ENCODE measurements around the gene SREK1IP1.
"Not testable (repeated sequence)": the region's sequence is repeated elsewhere in the genome, so short reads cannot be mapped to it uniquely, and the experiment has no call there.

SREK1IP1 gene

DNA sequence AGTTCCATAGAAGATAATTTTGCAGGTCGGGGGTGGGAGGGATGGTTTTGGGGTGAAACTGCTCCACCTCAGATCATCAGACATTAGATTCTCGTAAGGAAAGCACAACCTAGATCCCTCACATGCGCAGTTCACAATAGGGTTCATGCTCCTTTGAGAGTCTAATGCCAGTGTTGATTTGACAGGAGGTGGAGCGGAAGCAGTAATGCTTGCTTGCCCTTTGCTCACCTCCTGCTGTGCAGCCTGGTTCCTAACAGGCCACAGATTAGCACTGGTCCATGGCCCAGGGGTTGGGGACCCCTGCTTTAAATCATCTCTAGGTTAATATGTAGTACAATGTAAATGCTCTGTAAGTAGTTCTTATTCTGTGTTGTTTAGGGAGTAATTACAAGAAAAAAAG is 67.7 kb downstream of the SREK1IP1 start:
- H4K20me1 ChIP-seq (ENCODE audit: insufficient read depth, low read length), result no peaks in the 10 kb centered on the region
- H3K4me1 ChIP-seq (ENCODE audit: low read length), result no peaks in the 10 kb centered on the region
- no peaks in the 10 kb centered on the region for H3K79me2 ChIP-seq (ENCODE audit: low read length)
- no peaks in the 10 kb centered on the region for H3K27me3 ChIP-seq (replicated peaks; ENCODE audit: insufficient read depth, low read length)
- no peak overlapping the region for H3K4me2 ChIP-seq (ENCODE audit: low read depth, low read length)
- H3K4me3 ChIP-seq (ENCODE audit: low read length), result no peak overlapping the region
- no peaks in the 10 kb centered on the region for H3F3A ChIP-seq (ENCODE audit: insufficient read depth, low read length)
- TF ChIP-seq EZH2 (optimal IDR thresholded peaks at IDR 0.05; ENCODE audit: low read depth, low read length), result no peak
- TF ChIP-seq, protein P1, sequence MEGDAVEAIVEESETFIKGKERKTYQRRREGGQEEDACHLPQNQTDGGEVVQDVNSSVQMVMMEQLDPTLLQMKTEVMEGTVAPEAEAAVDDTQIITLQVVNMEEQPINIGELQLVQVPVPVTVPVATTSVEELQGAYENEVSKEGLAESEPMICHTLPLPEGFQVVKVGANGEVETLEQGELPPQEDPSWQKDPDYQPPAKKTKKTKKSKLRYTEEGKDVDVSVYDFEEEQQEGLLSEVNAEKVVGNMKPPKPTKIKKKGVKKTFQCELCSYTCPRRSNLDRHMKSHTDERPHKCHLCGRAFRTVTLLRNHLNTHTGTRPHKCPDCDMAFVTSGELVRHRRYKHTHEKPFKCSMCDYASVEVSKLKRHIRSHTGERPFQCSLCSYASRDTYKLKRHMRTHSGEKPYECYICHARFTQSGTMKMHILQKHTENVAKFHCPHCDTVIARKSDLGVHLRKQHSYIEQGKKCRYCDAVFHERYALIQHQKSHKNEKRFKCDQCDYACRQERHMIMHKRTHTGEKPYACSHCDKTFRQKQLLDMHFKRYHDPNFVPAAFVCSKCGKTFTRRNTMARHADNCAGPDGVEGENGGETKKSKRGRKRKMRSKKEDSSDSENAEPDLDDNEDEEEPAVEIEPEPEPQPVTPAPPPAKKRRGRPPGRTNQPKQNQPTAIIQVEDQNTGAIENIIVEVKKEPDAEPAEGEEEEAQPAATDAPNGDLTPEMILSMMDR (IDR thresholded peaks at IDR 0.05; ENCODE audit: low read length), result no peak
- no peak for TF ChIP-seq EZH2phosphoT487 (IDR thresholded peaks at IDR 0.05; ENCODE audit: low read length)
- no peak overlapping the region for H3K9ac ChIP-seq (ENCODE audit: low read length)
- no peaks in the 10 kb centered on the region for H3K36me3 ChIP-seq (replicated peaks; ENCODE audit: insufficient read depth, low read length)
- H3K27ac ChIP-seq (ENCODE audit: low read length), result no peak overlapping the region
- H2AFZ ChIP-seq (ENCODE audit: low read length), result no peak overlapping the region
- H3K9me3 ChIP-seq (replicated peaks; ENCODE audit: insufficient read depth, low read length), result no peaks in the 10 kb centered on the region
- DNase-seq, result no peak
- H3K9me2 ChIP-seq (replicated peaks; ENCODE audit: insufficient read depth, low read length), result no peaks in the 10 kb centered on the region

DNA sequence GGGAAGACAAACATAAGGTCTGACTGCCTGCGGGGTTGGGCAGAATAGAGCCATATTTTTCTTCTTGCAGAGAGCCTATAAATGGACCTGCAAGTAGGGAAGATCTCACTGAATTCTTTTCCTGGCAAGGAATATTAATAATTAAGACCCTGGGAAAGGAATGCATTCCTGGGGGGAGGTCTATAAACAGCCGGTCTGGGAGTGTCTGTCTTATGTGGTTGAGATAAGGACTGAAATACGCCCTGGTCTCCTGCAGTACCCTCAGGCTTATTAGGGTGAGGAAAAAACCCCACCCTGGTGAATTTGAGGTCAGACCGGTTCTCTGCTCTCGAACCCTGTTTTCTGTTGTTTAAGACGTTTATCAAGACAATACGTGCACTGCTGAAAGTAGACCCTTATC is 72.1 kb downstream of the SREK1IP1 start:
- not testable (repeated sequence) for H3K27me3 ChIP-seq (replicated peaks; ENCODE audit: insufficient read depth, low read length); DNase-seq; H2AFZ ChIP-seq (ENCODE audit: low read length); H3K27ac ChIP-seq (ENCODE audit: low read length); H3K9me3 ChIP-seq (replicated peaks; ENCODE audit: insufficient read depth, low read length); H3K9ac ChIP-seq (ENCODE audit: low read length); H3K36me3 ChIP-seq (replicated peaks; ENCODE audit: insufficient read depth, low read length); H3F3A ChIP-seq (ENCODE audit: insufficient read depth, low read length); H3K4me1 ChIP-seq (ENCODE audit: low read length); H3K4me2 ChIP-seq (ENCODE audit: low read depth, low read length); H4K20me1 ChIP-seq (ENCODE audit: insufficient read depth, low read length); H3K9me2 ChIP-seq (replicated peaks; ENCODE audit: insufficient read depth, low read length); H3K4me3 ChIP-seq (ENCODE audit: low read length); H3K79me2 ChIP-seq (ENCODE audit: low read length)

DNA sequence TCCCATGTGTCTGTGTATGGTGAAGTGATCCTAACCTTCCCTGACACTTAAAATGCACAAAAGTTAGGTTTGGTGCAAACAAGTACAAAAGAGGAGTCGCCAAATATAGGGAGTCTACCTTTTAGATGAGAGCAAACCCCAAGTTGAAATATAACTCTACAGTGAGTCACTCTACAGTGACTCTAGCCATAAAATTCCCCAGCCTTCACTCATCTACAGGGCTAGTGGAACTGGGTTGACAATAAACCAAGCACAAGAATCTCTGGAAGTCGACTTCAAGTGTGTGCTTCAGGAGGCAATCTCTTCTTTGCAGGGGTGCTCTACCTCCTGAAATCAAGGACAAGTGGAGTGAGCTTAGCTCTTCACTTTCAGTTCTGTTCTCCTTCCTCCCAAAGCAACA is 74.9 kb downstream of the SREK1IP1 start:
- no peaks in the 10 kb centered on the region for H3K36me3 ChIP-seq (replicated peaks; ENCODE audit: insufficient read depth, low read length)
- H4K20me1 ChIP-seq (ENCODE audit: insufficient read depth, low read length), result no peaks in the 10 kb centered on the region
- no peaks in the 10 kb centered on the region for H3F3A ChIP-seq (ENCODE audit: insufficient read depth, low read length)
- H3K79me2 ChIP-seq (ENCODE audit: low read length), result no peaks in the 10 kb centered on the region
- no peaks in the 10 kb centered on the region for H3K9me3 ChIP-seq (replicated peaks; ENCODE audit: insufficient read depth, low read length)
- H3K27ac ChIP-seq (ENCODE audit: low read length), result no peak overlapping the region
- H3K9me2 ChIP-seq (replicated peaks; ENCODE audit: insufficient read depth, low read length), result no peaks in the 10 kb centered on the region
- H3K9ac ChIP-seq (ENCODE audit: low read length), result no peak overlapping the region
- TF ChIP-seq, protein P1 (IDR thresholded peaks at IDR 0.05; ENCODE audit: low read length), result no peak
- TF ChIP-seq EZH2 (optimal IDR thresholded peaks at IDR 0.05; ENCODE audit: low read depth, low read length), result no peak
- no peak for TF ChIP-seq EZH2phosphoT487 (IDR thresholded peaks at IDR 0.05; ENCODE audit: low read length)
- DNase-seq, result no peak
- no peak overlapping the region for H2AFZ ChIP-seq (ENCODE audit: low read length)
- no peaks in the 10 kb centered on the region for H3K27me3 ChIP-seq (replicated peaks; ENCODE audit: insufficient read depth, low read length)
- no peaks in the 10 kb centered on the region for H3K4me1 ChIP-seq (ENCODE audit: low read length)
- no peak overlapping the region for H3K4me2 ChIP-seq (ENCODE audit: low read depth, low read length)
- H3K4me3 ChIP-seq (ENCODE audit: low read length), result no peak overlapping the region

DNA sequence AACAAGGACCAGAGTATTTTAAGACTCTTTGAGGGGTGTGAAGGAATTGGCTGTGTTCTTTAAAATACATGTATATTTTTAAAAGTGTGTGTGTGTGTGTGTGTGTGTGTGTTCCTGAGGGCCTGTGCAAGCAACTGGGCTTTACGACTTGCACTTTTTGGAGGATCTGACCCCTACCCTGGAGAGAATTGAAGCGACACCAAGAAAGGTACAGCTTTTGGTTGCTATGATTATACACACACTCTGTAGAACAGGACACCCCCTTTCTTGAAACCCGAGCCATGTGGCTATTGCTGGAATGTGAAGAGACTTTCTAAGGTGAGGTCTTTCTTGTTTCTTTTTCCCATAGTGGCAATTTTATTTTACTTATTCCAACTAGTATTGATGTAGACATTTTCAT is 77.2 kb downstream of the SREK1IP1 start:
- no peak overlapping the region for H3K4me2 ChIP-seq (ENCODE audit: low read depth, low read length)
- H4K20me1 ChIP-seq (ENCODE audit: insufficient read depth, low read length), result no peaks in the 10 kb centered on the region
- H3F3A ChIP-seq (ENCODE audit: insufficient read depth, low read length), result no peaks in the 10 kb centered on the region
- no peaks in the 10 kb centered on the region for H3K79me2 ChIP-seq (ENCODE audit: low read length)
- DNase-seq, result no peak
- no peak overlapping the region for H3K27ac ChIP-seq (ENCODE audit: low read length)
- no peaks in the 10 kb centered on the region for H3K36me3 ChIP-seq (replicated peaks; ENCODE audit: insufficient read depth, low read length)
- H3K9me3 ChIP-seq (replicated peaks; ENCODE audit: insufficient read depth, low read length), result no peaks in the 10 kb centered on the region
- no peak overlapping the region for H3K4me3 ChIP-seq (ENCODE audit: low read length)
- H2AFZ ChIP-seq (ENCODE audit: low read length), result no peak overlapping the region
- H3K27me3 ChIP-seq (replicated peaks; ENCODE audit: insufficient read depth, low read length), result no peaks in the 10 kb centered on the region
- no peak overlapping the region for H3K9ac ChIP-seq (ENCODE audit: low read length)
- H3K4me1 ChIP-seq (ENCODE audit: low read length), result no peaks in the 10 kb centered on the region
- TF ChIP-seq, protein P1 (IDR thresholded peaks at IDR 0.05; ENCODE audit: low read length), result no peak
- no peak for TF ChIP-seq EZH2 (optimal IDR thresholded peaks at IDR 0.05; ENCODE audit: low read depth, low read length)
- TF ChIP-seq EZH2phosphoT487 (IDR thresholded peaks at IDR 0.05; ENCODE audit: low read length), result no peak
- H3K9me2 ChIP-seq (replicated peaks; ENCODE audit: insufficient read depth, low read length), result no peaks in the 10 kb centered on the region

Measured in MM.1S (cell line).